Diencephalon (tissue), 1 donor: ENCODE data around the gene OR2AP1. TPM values are rescaled to one million over a fixed set of nuclear protein-coding genes. Genes with fewer than 3 reads are reported as not detected.

ENCODE experiments used
- total RNA-seq: library from RNA; depleted of rRNA; stranded (reverse); fragments of >200 nt; gene quantifications from one replicate; pipeline ENCODE4 v1.2.3, GENCODE V29; 2014

OR2AP1 gene
- not detected for total RNA-seq

GRCh38 chr12:55572168-55572567 is at the start of gene OR2AP1:
OR2AP1 (plus strand) TSS chr12:55572468; CDS start chr12:55574415, 1,947 bp downstream.

GRCh38 chr12:55549302-55549701 is 23.0 kb upstream of the OR2AP1 start, which contains the start of gene OR6C4:
OR6C4 (plus strand) TSS chr12:55549602; CDS start chr12:55551227, 1,625 bp downstream.

Other genes with a start within 250 kb of the OR2AP1 start
- gene OR6C3, start 241.7 kb upstream of the OR2AP1 start, total RNA-seq, result not detected
- not detected for gene OR6C75, start 209.5 kb upstream of the OR2AP1 start, total RNA-seq
- gene OR6C65, start 171.9 kb upstream of the OR2AP1 start, total RNA-seq, result not detected
- gene OR6C76, start 146.2 kb upstream of the OR2AP1 start, total RNA-seq, result not detected
- gene OR6C2, start 128.4 kb upstream of the OR2AP1 start, total RNA-seq, result not detected
- gene OR6C70, start 102.3 kb upstream of the OR2AP1 start, total RNA-seq, result not detected
- gene OR6C68, start 80.1 kb upstream of the OR2AP1 start, total RNA-seq, result not detected
- gene OR6C4, start 22.9 kb upstream of the OR2AP1 start, total RNA-seq, result not detected
- gene OR10P1, start 64.4 kb downstream of the OR2AP1 start, total RNA-seq, result not detected
- gene ITGA7, start 135.4 kb downstream of the OR2AP1 start, total RNA-seq, result 14.5 TPM
- gene BLOC1S1, start 143.6 kb downstream of the OR2AP1 start, total RNA-seq, result 27.7 TPM
- 3.9 TPM for gene RDH5, start 147.9 kb downstream of the OR2AP1 start, total RNA-seq
- 303 TPM for gene CD63, start 156.5 kb downstream of the OR2AP1 start, total RNA-seq
- gene GDF11, start 170.7 kb downstream of the OR2AP1 start, total RNA-seq, result 12.7 TPM
- gene SARNP, start 245.3 kb downstream of the OR2AP1 start, total RNA-seq, result 75.2 TPM
- gene ORMDL2, start 245.6 kb downstream of the OR2AP1 start, total RNA-seq, result 8.5 TPM